ENCODE results near the gene CATSPER4.

Gene CATSPER4

DNA sequence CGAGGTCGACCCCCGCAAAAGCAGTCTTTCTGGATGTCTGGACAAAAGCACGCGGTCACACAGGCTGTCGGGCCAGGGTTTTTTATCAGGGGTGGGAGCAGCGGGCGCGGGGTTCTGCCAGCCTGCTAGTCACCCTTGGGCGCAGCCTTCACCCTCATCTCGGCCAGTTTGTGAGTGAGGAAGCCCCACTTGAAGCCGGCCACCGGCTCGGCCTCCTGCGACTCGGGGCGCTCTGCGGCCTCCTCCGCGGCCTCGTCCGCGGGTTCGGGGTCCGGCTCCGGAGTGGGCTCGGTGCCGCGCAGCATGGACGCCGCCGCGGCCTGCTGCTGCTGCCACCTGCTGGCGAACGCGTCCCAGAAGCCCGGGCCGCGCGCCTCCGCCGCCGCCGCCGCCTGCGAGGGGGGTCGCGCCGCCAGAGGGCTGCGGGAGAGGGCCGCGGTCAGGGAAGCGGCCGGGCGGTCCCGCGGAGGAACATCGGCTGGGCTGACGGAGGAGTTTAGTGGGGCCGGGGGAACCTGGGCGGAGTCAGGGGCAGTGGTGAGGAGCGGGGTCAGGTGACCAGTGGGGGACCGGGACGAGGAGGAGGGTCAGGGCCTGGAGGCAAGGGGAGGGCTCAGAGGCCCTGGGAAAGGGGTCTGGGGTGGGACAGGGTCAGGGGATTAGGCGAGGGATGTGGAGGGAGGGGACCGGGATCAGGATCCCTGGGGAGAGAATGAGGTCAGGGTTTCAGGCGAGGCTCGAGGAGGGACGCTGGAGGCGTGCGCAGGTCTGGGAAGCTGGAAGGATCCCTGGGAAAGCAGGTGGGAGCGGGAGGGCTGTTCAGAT lies 26.2 kb upstream of the CATSPER4 start:
- no peak for DNase-seq (ENCODE audit: low read depth)
- H3K4me3 ChIP-seq (ENCODE audit: low read depth, low read length) = peak overlapping the region; percentile 36

DNA sequence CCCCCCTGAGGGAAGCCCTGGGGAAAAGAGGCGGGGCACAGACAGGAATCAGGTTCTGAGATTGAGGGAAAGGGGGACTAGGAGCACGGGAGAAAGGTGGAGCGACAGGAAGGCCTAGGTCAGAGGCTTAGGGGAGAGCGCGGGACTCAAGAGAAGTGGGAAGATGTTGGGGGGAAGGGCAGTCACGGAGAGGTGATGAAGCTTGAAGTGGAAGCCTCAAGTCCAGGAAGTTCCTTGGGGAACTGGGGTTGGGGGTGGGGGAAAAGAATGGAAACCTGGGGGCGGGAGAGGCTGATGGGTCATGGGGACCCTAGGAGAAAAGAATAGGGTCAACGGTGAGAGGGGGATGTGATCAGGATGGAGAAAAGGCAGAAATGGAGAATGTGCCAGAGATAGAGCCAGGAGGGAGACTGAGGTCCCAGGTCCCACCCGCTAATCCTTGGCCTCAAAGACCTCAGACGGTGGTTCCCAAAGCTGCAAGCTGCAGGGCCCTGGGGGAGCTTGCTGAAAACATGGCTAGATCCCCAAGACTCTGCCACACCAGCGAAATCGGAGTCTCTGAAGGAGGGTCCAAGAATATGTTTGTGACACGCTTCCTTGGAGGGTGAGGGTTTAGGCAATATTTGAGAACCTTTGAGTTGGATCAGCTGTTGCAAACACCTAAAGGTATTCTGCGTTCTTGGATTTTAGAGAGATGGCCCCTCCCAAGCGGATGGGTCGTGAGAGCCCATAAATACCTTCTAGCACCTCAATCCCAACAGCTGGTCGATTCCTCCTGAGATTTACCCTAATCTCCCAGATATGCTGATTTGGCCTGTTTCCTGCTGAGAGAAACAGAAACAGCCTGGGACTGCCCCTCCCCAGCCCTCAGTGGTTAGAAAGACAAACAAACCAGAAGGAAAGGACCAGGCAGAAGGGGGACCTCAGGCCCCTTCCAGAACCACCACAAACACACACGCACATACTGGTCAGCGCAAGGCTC lies 25.2 kb upstream of the CATSPER4 start:
- H3K4me3 ChIP-seq (ENCODE audit: low read depth, low read length) = no peak overlapping the region
- DNase-seq (ENCODE audit: low read depth) = no peak

DNA sequence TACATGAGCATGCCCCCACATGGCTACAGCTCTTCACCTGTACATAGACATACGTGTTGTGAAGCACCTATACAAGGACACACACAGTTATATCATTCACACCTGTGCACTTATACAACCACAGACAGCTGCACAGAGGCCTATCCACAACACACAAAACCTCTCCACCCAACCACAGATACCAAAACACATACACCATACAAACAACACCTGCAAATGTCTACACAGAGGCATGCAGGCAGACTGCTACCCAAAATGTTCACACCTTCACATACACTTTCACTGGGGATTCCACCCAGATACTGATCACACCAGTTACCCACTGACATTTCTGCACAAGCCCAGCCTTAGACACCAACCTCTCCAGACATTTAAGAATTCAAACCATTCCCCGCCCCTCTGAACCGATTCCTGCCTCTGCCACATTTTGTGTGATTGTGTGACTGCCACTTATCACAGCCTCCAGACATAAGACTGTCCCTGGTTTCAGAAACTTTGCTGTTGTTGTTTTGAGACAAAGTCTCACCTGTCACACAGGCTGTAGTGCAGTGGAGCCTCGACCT lies 23.6 kb upstream of the CATSPER4 start:
- no peak for DNase-seq (ENCODE audit: low read depth)
- no peak overlapping the region for H3K4me3 ChIP-seq (ENCODE audit: low read depth, low read length)

DNA sequence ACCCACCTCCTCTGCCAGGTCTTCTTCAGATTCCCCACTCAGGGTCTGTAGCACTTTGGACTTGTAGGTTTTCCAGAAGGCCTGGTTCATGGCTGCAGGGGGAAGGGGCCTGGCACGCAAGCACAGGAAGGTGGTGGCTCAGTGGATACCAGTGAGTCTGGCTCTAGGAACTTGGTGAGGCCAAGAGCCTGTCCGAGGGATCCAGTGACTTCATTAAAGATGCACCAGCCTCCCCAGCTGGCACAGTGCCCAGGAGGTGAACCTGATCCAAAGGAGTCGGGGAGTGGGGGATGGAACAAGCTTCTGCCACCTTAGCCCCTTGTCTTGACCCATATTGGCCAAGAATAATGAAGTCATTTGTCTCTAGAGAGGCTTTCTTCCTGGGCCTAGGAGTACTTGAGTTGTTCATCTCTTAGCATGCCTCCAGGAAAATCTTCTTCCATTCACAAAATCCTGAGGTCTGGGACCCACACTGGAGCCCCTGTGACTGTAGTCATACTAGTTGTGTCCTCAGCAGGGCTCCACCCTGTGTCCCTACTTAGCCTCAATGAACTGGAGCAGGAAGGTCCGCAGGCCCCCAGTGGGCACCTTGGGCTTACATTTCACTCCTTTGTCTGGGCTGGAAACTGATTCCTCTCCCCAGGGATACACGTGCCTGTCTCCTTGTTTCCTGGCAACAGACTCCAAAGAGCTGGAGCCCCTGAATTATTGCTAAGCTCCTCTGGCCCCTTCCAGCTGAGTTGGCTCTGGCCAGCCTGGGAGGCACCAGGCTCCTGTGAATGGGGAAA lies 21.8 kb upstream of the CATSPER4 start, which contains the start of gene C1orf232:
Gene C1orf232 (minus strand): TSS at position 554 of the 788 bp plus-strand sequence. CDS start 464 bp downstream, at position 90.
- DNase-seq (ENCODE audit: low read depth) = no peak
- peak within 1 kb of the TSS; percentile 88 for H3K4me3 ChIP-seq (ENCODE audit: low read depth, low read length)

DNA sequence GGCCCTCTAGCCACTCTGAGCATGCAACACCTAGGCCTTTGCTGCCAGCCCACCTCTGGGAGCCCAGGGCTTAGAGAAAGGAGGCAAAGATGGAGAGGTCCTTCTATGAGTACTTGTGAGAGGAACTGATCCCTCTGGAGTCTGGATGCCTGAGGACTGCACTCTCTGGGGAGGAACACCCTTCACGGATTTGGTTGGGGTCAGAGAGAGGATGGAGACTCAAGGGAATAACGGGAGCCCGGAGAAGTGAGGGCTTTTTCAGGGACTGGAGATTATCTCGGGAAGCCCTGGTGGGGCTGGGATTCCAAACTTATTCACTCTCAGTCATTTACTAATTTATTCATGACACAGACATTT lies 21.2 kb upstream of the CATSPER4 start:
- H3K4me3 ChIP-seq (ENCODE audit: low read depth, low read length) = peak overlapping the region; percentile 88
- no peak for DNase-seq (ENCODE audit: low read depth)

DNA sequence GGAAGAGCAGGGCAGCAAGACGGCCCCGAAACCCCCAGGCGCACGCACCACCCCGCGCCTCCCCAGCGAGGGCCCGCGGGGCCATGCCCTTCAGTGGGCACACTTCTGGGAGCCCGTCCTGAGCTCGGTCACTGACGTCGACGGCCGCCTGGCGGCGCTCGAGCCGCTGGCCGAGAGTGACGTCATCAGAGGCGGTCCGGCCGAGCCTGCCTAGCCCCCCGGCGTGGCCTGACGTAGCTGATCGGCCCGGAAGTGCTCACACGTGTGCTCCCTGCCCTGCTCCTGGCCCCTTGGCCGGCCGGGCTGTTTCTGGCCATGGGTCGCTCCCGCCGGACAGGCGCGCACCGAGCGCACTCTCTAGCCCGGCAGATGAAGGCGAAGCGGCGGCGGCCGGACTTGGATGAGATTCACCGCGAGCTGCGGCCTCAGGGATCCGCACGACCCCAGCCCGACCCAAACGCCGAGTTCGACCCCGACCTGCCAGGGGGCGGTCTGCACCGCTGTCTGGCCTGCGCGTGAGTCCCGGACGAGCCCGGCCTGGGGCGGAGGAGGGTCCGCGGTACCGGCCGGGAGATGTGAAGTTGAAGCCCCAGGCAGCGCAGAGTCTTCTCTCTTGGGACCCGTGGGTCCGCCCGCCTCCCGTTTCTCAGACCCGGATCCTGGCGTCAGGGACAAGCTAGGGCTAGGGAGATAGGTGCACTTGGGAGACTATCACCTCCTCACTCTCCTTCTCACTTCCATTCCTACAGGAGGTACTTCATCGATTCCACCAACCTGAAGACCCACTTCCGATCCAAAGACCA lies 20.5 kb upstream of the CATSPER4 start, which contains the start of gene ZNF593:
Gene ZNF593 (plus strand): TSS at position 240 of the 803 bp plus-strand sequence. CDS start 76 bp downstream, at position 316.
- DNase-seq (ENCODE audit: low read depth) = peak; percentile 54
- H3K4me3 ChIP-seq (ENCODE audit: low read depth, low read length) = peak within 1 kb of the TSS; percentile 88

DNA sequence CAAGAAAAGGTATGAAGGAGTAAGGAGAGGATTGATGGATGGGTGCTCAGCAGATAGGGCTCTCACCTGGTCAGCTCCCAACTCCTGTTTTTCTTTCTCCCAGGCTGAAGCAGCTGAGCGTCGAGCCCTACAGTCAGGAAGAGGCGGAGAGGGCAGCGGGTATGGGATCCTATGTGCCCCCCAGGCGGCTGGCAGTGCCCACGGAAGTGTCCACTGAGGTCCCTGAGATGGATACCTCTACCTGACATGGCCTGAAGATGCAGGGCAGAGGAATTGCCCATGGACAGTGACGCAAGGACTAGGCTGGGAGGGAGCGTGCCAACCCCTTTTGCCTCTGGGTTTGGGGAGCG lies 20.0 kb upstream of the CATSPER4 start:
- H3K4me3 ChIP-seq (ENCODE audit: low read depth, low read length) = peak overlapping the region; percentile 88
- DNase-seq (ENCODE audit: low read depth) = no peak

DNA sequence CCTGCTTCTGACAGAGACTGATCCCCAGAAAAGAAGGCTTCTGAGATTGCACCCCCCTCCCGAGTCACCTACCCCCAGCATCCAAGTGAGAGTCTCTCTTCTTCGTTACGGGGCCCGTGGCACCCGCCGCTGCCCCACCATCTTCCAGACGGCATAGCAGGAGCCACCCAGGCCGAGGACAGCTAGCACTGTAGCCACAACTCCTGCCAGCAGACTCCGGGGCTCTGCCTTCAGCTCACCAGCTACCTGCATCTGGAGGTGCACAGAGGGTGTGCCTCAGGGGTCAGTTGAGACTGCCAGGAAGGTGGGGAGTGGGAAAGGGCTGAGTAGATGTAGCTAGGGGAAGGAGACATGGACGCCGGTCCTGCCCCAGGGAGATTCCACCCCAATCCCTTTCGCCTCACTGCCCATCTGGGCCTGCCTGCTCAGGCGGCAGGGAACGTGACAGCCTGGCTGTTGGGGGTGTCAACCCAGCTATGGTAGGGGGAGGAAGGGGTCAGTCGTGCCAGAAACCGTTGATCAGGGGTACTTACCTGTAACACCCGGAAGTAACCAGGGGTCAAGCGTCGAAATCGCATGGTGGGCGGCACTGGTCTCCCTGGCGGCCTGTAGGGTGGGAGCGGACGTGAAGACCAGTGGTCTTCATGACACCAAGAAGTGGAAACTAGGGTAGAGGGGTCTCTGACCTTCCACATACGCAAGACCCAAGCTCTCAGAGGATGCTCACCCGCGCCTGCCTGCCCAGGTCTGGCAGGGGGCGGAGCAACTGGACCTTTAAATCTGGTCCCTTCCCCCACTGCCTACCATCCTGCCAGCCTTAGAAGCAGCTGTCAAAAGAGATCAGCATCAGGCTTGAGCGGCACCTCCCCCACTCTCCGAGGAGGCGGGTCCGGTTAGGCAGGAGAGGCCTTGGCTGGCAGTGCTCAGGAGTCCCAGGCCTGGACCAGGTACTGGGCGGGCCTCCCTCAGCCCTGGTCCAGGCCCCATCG lies 19.0 kb upstream of the CATSPER4 start, which contains the start of gene ZNF593OS:
Gene ZNF593OS (minus strand): TSS at position 749 of the 989 bp plus-strand sequence. CDS start 171 bp downstream, at position 578.
- DNase-seq (ENCODE audit: low read depth) = no peak
- H3K4me3 ChIP-seq (ENCODE audit: low read depth, low read length) = peak within 1 kb of the TSS; percentile 88

DNA sequence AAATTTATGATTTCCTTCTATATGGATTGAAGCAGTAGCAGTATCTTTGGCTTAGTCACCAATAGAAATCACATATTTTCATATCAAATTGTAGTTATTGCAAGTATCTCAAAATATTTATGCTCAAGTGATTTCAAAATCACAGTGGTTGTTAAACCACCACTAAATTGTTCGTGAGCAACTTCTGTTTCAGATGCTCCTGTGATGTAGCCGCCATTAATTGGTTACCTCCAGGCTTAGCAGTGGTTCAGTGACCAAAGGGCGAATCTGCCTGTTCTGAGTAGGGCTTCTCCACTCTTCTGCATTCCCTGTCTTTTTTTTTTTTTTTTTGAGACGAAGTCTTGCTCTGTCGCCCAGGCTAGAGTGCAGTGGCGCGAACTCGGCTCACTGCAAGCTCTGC lies 15.1 kb upstream of the CATSPER4 start:
- no peak for DNase-seq (ENCODE audit: low read depth)
- H3K4me3 ChIP-seq (ENCODE audit: low read depth, low read length) = no peak overlapping the region

DNA sequence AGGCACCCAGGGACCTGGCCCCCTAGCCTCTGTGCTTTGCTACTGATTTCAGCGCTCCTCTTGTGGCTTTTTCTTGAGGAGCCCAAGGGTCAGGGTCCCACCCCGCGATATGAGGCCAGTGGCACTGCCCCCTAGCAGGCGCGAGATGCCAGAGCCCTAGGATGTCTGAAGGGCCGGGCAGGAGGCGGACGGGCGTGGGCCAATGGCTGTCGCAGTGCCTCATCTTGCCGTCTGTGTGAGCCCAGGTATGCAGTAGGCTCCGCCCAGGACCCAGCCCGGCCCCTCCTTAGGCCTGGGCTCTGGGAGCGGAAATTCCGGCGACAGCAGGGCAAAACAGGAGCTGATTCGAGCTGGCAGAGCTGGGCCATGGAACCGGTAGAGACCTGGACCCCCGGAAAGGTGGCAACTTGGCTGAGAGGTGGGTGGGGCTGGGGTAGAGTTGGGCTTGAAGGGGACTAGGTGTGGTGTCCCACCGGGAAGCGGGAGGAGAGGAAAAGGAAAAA lies 13.2 kb upstream of the CATSPER4 start, which contains the start of gene CNKSR1:
Gene CNKSR1 (plus strand): TSS at position 310 of the 503 bp plus-strand sequence. CDS start 57 bp downstream, at position 367.
- no peak within 1 kb of the TSS for H3K4me3 ChIP-seq (ENCODE audit: low read depth, low read length)
- no peak for DNase-seq (ENCODE audit: low read depth)

DNA sequence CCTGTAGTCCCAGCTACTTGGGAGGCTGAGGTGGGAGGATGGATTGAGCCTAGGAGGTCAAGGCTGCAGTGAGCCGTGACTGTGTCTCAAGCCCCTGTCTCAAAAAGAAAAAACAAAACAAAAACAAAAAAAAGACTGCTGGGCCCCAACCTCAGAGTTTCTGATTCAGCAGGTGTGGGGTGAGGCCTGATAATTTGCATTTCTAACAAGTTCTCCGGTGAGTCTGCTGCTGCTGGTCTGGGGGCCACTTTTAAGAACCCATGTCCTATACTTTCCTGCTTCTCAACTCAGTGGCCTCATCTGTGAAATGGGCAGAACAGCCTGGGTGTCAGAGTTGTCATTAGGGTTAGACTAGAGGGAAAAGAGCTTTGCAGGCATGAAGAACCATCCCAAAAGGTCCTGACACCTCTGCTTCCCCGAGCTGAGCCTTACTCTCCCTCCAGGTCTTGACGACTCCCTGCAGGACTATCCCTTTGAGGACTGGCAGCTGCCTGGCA lies 10.3 kb upstream of the CATSPER4 start:
- no peak for DNase-seq (ENCODE audit: low read depth)
- no peak overlapping the region for H3K4me3 ChIP-seq (ENCODE audit: low read depth, low read length)

DNA sequence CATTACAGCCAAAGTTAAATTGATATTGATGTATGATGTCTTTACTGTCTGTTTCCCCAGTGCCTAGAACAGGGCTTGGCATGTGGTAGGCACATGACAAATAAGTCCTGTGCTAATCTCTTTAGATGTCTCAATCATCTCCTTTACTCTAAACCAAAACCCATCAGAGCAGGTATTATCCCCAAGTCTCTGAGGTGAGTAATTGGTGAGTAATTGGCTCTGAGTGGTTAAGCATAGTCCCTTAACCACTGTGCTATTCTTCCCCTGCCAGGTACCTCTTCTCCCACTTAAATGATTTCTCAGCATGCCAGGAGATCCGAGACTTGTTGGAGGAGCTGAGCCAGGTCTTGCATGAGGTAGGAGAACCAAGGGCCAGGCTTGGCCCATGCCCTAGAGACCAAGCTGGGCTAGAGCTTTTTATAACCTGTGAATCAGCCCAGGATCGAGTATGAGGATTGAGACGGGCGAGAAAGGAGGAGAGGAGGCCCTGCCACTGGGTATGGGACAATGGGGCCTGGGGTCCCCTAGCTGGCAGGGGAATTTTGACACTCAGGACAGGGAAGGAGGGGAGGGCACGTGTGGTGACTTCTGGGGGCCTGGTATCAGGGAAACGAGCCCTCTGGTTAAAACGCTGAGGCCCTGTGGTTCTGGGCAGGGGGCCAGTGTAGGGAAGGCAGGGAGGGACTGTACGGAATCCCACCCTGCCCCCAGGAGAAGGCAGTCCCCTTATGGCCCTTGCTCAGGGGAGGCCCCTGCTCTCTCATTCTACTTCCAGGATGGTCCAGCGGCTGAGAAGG lies 8.6 kb upstream of the CATSPER4 start:
- DNase-seq (ENCODE audit: low read depth) = no peak
- no peak overlapping the region for H3K4me3 ChIP-seq (ENCODE audit: low read depth, low read length)

DNA sequence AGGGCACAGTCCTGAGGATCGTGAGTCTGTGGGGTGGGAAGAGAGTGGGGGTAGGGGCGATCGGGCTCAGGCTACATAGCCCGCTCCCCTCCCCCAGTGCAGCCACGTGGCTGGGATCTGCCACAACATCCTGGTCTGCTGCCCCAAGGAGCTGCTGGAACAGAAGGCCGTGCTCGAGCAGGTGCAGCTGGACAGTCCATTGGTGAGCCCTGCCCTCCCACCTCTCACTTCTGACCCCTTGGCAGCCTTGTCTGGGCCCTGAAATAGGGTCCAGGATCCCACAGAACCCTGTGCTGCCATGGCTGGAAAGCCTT lies 8.1 kb upstream of the CATSPER4 start:
- DNase-seq (ENCODE audit: low read depth) = no peak
- H3K4me3 ChIP-seq (ENCODE audit: low read depth, low read length) = no peak overlapping the region

DNA sequence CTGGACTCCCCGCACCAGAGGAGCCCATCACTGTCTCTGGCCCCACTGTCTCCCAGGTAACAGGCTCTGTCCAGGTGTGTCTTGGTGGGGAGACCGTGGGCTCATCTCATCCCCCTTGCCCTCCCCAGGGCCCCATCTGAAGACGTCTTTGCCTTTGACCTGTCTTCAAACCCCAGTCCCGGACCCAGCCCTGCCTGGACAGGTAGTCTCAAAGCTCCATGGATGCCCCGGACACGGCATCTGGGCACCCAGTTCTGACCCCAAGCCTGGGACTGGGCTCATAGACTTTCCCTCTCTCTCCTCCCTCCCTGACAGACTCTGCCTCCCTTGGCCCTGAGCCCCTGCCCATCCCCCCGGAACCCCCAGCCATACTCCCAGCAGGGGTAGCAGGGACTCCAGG lies 6.3 kb upstream of the CATSPER4 start:
- no peak overlapping the region for H3K4me3 ChIP-seq (ENCODE audit: low read depth, low read length)
- DNase-seq (ENCODE audit: low read depth) = no peak

DNA sequence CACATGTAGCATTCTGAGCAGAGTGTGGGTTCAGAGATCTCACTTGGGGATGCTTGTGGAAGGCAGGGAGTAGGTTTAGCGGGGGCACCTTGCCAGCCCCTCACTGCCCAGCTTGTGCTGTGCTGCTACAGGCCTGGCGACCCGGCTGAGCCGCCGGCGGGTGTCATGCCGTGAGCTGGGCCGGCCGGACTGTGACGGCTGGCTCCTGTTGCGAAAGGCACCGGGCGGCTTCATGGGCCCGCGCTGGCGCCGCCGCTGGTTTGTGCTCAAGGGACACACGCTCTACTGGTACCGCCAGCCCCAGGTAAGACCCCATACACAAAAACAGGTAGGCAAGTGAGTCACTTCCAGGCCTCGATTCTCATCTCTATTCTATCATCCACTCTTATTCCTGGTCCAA lies 5.5 kb upstream of the CATSPER4 start:
- DNase-seq (ENCODE audit: low read depth) = no peak
- H3K4me3 ChIP-seq (ENCODE audit: low read depth, low read length) = no peak overlapping the region

DNA sequence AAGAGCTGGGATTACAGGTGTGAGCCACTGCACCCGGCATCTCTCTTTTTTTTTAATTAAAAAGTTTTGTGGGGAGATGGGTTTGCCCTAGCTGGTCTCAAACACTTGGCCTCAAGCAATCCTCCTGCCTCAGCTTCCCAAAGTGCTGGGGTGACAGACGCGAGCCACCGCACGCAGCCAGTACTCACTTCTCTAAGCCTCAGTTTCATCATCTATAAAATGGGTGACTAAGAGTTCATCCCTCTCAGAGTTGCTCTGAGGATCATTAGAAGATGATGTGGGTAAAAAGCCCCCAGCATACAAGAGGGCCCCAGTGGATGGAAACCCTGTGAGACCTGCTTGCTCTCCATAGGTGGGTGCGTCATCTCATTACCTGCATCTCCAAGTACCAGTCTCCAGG lies 2.5 kb upstream of the CATSPER4 start:
- DNase-seq (ENCODE audit: low read depth) = no peak
- no peak overlapping the region for H3K4me3 ChIP-seq (ENCODE audit: low read depth, low read length)

Data from skeletal muscle cell (primary cell).